AG09309 (cell line): ENCODE measurements around the gene CDKN2AIP.

Source experiments
- DNase-seq: peaks from one replicate; pipeline ENCODE4 v3.0.0-alpha.2; 2010; ENCODE audit warnings: low read depth
- H3K4me3 ChIP-seq: 2 replicates; pipeline ENCODE4 v1.5.1; 2011; ENCODE audit warnings: mild to moderate bottlenecking, low read depth, low read length, moderate library complexity; ENCODE audit not compliant: control insufficient read depth
- CTCF ChIP-seq: IDR thresholded peaks from 2 replicates; pipeline ENCODE4 v1.5.1; 2011; ENCODE audit warnings: mild to moderate bottlenecking, low read depth, low read length, inconsistent platforms; ENCODE audit not compliant: insufficient read depth, control insufficient read depth; ENCODE audit errors: missing control alignments

Gene CDKN2AIP

GRCh38 chr4:183399616-183400015, 44.8 kb upstream of the CDKN2AIP start:
- TF ChIP-seq CTCF, result no peak
- DNase-seq, result no peak
- H3K4me3 ChIP-seq, result no peak overlapping the region

GRCh38 chr4:183400035-183400434, 44.4 kb upstream of the CDKN2AIP start:
- H3K4me3 ChIP-seq, result no peak overlapping the region
- DNase-seq, result no peak
- no peak for TF ChIP-seq CTCF

- DNase-seq, result no peak
- no peak for TF ChIP-seq CTCF
- no peak overlapping the region for H3K4me3 ChIP-seq
These were observed 43.0 kb upstream of the CDKN2AIP start for GRCh38 chr4:183401473-183401872.

- TF ChIP-seq CTCF, result no peak
- DNase-seq, result no peak
- no peak overlapping the region for H3K4me3 ChIP-seq
These were observed 41.7 kb upstream of the CDKN2AIP start for GRCh38 chr4:183402771-183403170.

- TF ChIP-seq CTCF, result no peak
- no peak overlapping the region for H3K4me3 ChIP-seq
- no peak for DNase-seq
These were observed 41.0 kb upstream of the CDKN2AIP start for GRCh38 chr4:183403486-183403885.

GRCh38 chr4:183403961-183404360, 40.5 kb upstream of the CDKN2AIP start:
- DNase-seq, result no peak
- TF ChIP-seq CTCF, result no peak
- no peak overlapping the region for H3K4me3 ChIP-seq

GRCh38 chr4:183405303-183405702, 39.1 kb upstream of the CDKN2AIP start:
- no peak for DNase-seq
- no peak overlapping the region for H3K4me3 ChIP-seq
- no peak for TF ChIP-seq CTCF
